ENCODE measurements around the gene TSPEAR. TPM values are rescaled to one million over a fixed set of nuclear protein-coding genes. Genes with fewer than 3 reads are reported as not detected.

Gene TSPEAR
- total and polyA plus RNA-seq, 9 of the 15 experiments (the other 6 are each of a cell fraction or from before 2014, with no cell fraction given), result not detected

- WGBS (ENCODE audit: insufficient coverage, low coverage, missing lambda C conversion rate), result 11% methylated on average over 11 of the region's 11 CpGs
- DNase-seq (ENCODE audit: extremely low read depth in 1 of 4, low spot score in 3 of 4), result no peak
- H3K27me3 ChIP-seq (ENCODE audit: control insufficient read depth in 2 of 2, insufficient read depth in 2 of 2, low read length in 2 of 2), result peaks cover 9 to 39% of the 10 kb centered on the region in 2 experiments
- no peak overlapping the region for H3K9ac ChIP-seq (ENCODE audit: insufficient read depth in 1 of 2, low read depth in 2 of 2, low read length in 2 of 2)
- no peak overlapping the region for H3K27ac ChIP-seq (ENCODE audit: extremely low read depth, low read depth, low read length)
- H3K9me3 ChIP-seq (replicated peaks; ENCODE audit: control insufficient read depth, insufficient read depth, low read depth, low read length), result no peaks in the 10 kb centered on the region; the same call in 1 of the 2 replicates
- ChIA-PET CTCF (ENCODE audit: low intra/inter-chr PET ratio) (no interaction called here), POLR2A (no interaction called here)
- no peak for ATAC-seq
- TF ChIP-seq HNRNPL (IDR thresholded peaks at IDR 0.05; ENCODE audit: low read depth, low read length) (no peak), ZNF740 (CRISPR knock-in tag; IDR thresholded peaks at IDR 0.05) (no peak), ZNF740 (tag; IDR thresholded peaks at IDR 0.05) (no peak), SMAD3 (CRISPR knock-in tag; conservative IDR thresholded peaks at IDR 0.05) (no peak), POLR3G (IDR thresholded peaks at IDR 0.05; ENCODE audit: extremely low read depth, insufficient read length, insufficient replicate concordance) (no peak), ESRRB (CRISPR knock-in tag; IDR thresholded peaks at IDR 0.05; ENCODE audit: borderline replicate concordance) (no peak), RBFOX2 (IDR thresholded peaks at IDR 0.05; ENCODE audit: low read depth, low read length) (no peak), ZEB2 (IDR thresholded peaks at IDR 0.05) (no peak), EWSR1 (IDR thresholded peaks at IDR 0.05; ENCODE audit: borderline replicate concordance, low read depth, partially characterized antibody) (no peak), SIN3B (IDR thresholded peaks at IDR 0.05; ENCODE audit: low read depth) (no peak)
- TF ChIP-seq, protein P1, sequence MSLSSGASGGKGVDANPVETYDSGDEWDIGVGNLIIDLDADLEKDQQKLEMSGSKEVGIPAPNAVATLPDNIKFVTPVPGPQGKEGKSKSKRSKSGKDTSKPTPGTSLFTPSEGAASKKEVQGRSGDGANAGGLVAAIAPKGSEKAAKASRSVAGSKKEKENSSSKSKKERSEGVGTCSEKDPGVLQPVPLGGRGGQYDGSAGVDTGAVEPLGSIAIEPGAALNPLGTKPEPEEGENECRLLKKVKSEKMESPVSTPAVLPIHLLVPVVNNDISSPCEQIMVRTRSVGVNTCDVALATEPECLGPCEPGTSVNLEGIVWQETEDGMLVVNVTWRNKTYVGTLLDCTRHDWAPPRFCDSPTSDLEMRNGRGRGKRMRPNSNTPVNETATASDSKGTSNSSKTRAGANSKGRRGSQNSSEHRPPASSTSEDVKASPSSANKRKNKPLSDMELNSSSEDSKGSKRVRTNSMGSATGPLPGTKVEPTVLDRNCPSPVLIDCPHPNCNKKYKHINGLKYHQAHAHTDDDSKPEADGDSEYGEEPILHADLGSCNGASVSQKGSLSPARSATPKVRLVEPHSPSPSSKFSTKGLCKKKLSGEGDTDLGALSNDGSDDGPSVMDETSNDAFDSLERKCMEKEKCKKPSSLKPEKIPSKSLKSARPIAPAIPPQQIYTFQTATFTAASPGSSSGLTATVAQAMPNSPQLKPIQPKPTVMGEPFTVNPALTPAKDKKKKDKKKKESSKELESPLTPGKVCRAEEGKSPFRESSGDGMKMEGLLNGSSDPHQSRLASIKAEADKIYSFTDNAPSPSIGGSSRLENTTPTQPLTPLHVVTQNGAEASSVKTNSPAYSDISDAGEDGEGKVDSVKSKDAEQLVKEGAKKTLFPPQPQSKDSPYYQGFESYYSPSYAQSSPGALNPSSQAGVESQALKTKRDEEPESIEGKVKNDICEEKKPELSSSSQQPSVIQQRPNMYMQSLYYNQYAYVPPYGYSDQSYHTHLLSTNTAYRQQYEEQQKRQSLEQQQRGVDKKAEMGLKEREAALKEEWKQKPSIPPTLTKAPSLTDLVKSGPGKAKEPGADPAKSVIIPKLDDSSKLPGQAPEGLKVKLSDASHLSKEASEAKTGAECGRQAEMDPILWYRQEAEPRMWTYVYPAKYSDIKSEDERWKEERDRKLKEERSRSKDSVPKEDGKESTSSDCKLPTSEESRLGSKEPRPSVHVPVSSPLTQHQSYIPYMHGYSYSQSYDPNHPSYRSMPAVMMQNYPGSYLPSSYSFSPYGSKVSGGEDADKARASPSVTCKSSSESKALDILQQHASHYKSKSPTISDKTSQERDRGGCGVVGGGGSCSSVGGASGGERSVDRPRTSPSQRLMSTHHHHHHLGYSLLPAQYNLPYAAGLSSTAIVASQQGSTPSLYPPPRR (CRISPR knock-in tag; IDR thresholded peaks at IDR 0.05; ENCODE audit: borderline replicate concordance), result no peak
- TF ChIP-seq, protein P2, sequence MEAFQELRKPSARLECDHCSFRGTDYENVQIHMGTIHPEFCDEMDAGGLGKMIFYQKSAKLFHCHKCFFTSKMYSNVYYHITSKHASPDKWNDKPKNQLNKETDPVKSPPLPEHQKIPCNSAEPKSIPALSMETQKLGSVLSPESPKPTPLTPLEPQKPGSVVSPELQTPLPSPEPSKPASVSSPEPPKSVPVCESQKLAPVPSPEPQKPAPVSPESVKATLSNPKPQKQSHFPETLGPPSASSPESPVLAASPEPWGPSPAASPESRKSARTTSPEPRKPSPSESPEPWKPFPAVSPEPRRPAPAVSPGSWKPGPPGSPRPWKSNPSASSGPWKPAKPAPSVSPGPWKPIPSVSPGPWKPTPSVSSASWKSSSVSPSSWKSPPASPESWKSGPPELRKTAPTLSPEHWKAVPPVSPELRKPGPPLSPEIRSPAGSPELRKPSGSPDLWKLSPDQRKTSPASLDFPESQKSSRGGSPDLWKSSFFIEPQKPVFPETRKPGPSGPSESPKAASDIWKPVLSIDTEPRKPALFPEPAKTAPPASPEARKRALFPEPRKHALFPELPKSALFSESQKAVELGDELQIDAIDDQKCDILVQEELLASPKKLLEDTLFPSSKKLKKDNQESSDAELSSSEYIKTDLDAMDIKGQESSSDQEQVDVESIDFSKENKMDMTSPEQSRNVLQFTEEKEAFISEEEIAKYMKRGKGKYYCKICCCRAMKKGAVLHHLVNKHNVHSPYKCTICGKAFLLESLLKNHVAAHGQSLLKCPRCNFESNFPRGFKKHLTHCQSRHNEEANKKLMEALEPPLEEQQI (IDR thresholded peaks at IDR 0.05), result no peak
- peaks cover 17 to 25% of the 10 kb centered on the region in 2 experiments for H3K4me1 ChIP-seq (replicated peaks in 1 of 2; ENCODE audit: control insufficient read depth in 2 of 2, insufficient read depth in 2 of 2, low read length in 2 of 2)
- H3K9me1 ChIP-seq (ENCODE audit: control insufficient read depth, insufficient read depth, low read length), result no peaks in the 10 kb centered on the region
- BruUV-seq (replicated peaks), result no TSS peak
- H3K79me2 ChIP-seq (ENCODE audit: control insufficient read depth, insufficient read depth, low read length), result no peaks in the 10 kb centered on the region
- H4K20me1 ChIP-seq (replicated peaks; ENCODE audit: control insufficient read depth, insufficient read depth, low read length), result no peaks in the 10 kb centered on the region
- no peak for FAIRE-seq
- H3K36me3 ChIP-seq (ENCODE audit: control insufficient read depth, insufficient read depth, low read length), result no peaks in the 10 kb centered on the region
- intact Hi-C loops (cut with micrococcal nuclease), result no loop called here
- no peak overlapping the region for H3K4me3 ChIP-seq
- H3K4me2 ChIP-seq (ENCODE audit: insufficient read depth, low read length), result no peak overlapping the region
- in situ Hi-C loops (cut with MboI), result no loop called here
- H2AFZ ChIP-seq (ENCODE audit: low read depth, low read length), result 0 out of 2 replicates have a peak overlapping the region, but pooled peaks have one; percentile 19
These were observed 113.3 kb downstream of the TSPEAR start for GRCh38 chr21:44598061-44598460.
